B cell (primary cell): ENCODE measurements around the gene CIT. TPM values are rescaled to one million over a fixed set of nuclear protein-coding genes. Genes with fewer than 3 reads are reported as not detected.

ENCODE experiments used
- ATAC-seq: fragments of 200-7000 bp; cut with Tn5 transposase; one replicate; pipeline ENCODE4 v1.10.0; 2021; ENCODE audit warnings: low read depth, mild to moderate bottlenecking, moderate number of reproducible peaks, moderate library complexity
- CTCF ChIA-PET: fragments of 350-600 bp; sonication (Branson Sonifier 250); formaldehyde crosslinking; loops from one replicate; lab custom pipeline; 2021; ENCODE audit warnings: antibody characterized with exemption, inconsistent platforms; lab: Charles Lee
- POLR2A ChIA-PET: fragments of 350-600 bp; sonication (Branson Sonifier 250); formaldehyde crosslinking; loops from one replicate; lab custom pipeline; 2021; ENCODE audit warnings: antibody characterized with exemption; lab: Charles Lee
- DNase-seq: peaks from one replicate; pipeline ENCODE4 v3.0.0; 2013
- H2AFZ ChIP-seq: 2 replicates; pipeline ENCODE4 v1.6.1; 2012; ENCODE audit warnings: mild to moderate bottlenecking, low read depth, low read length; ENCODE audit not compliant: insufficient read depth, poor library complexity, severe bottlenecking
- H3K27ac ChIP-seq, 2 donors: 1 replicate in 1 of 2; 2 replicates in 1 of 2; pipeline ENCODE4 v1.5.1; 2012 to 2013; ENCODE audit warnings: low read length in 2 of 2, mild to moderate bottlenecking in 2 of 2, moderate library complexity in 1 of 2
- H3K27me3 ChIP-seq, 4 experiments: fragments of 200-600 bp in 1 of 4; sonication (generic) in 1 of 4; replicated peaks in 1 of 4; 1 replicate in 2 of 4; 2 replicates in 2 of 4; pipeline versions ENCODE4 v1.6.1 to v1.7.0; 2013 to 2016; ENCODE audit warnings: low read length in 3 of 4, mild to moderate bottlenecking in 2 of 4, mixed read lengths in 1 of 4, moderate library complexity in 1 of 4; ENCODE audit not compliant: insufficient read depth in 4 of 4, control insufficient read depth in 3 of 4; ENCODE audit errors: control extremely low read depth in 1 of 4
- H3K36me3 ChIP-seq, 2 experiments: replicated peaks in 1 of 2; 1 replicate in 1 of 2; 2 replicates in 1 of 2; pipeline versions ENCODE4 v1.6.1 to v1.7.1; 2013; ENCODE audit warnings: low read length in 1 of 2; ENCODE audit not compliant: insufficient read depth in 2 of 2, control insufficient read depth in 1 of 2; ENCODE audit errors: control extremely low read depth in 1 of 2, extremely low read depth in 1 of 2
- H3K4me1 ChIP-seq, 2 donors: fragments of 200-600 bp in 1 of 2; sonication (generic) in 1 of 2; 1 replicate in 1 of 2; 2 replicates in 1 of 2; pipeline versions ENCODE4 v1.5.1 to v1.6.1; 2013 to 2017; ENCODE audit warnings: low read length in 2 of 2; ENCODE audit not compliant: control insufficient read depth in 2 of 2, insufficient read depth in 2 of 2
- H3K4me2 ChIP-seq: replicated peaks from 2 replicates; pipeline ENCODE3; 2012; ENCODE audit warnings: mild to moderate bottlenecking, low read depth, low read length; ENCODE audit not compliant: poor library complexity, severe bottlenecking
- H3K4me3 ChIP-seq, 5 experiments: fragments of 200-600 bp in 1 of 5; sonication (generic) in 1 of 5; 1 replicate in 3 of 5; 2 replicates in 2 of 5; pipeline versions ENCODE4 v1.5.1 to v1.7.0; 2011 to 2016; ENCODE audit warnings: low read length in 4 of 5, mild to moderate bottlenecking in 4 of 5, low read depth in 2 of 5, control low read depth in 1 of 5, moderate library complexity in 1 of 5; ENCODE audit not compliant: insufficient read depth in 1 of 5; ENCODE audit errors: control extremely low read depth in 1 of 5, extremely low read depth in 1 of 5
- H3K79me2 ChIP-seq: fragments of 200-600 bp; sonication (generic); one replicate; pipeline ENCODE4 v1.6.0; 2016; ENCODE audit warnings: low read length; ENCODE audit not compliant: control insufficient read depth, insufficient read depth
- H3K9ac ChIP-seq: fragments of 200-600 bp; sonication (generic); 2 replicates; pipeline ENCODE4 v1.6.1; 2017; ENCODE audit warnings: mild to moderate bottlenecking, low read length, moderate library complexity
- H3K9me3 ChIP-seq, 3 donors: one replicate each; pipeline versions ENCODE4 v1.6.1 to v1.7.1; 2013; ENCODE audit warnings: low read length in 2 of 3; ENCODE audit not compliant: control insufficient read depth in 2 of 3, insufficient read depth in 1 of 3; ENCODE audit errors: control extremely low read depth in 1 of 3
- H4K20me1 ChIP-seq: 2 replicates; pipeline ENCODE4 v1.6.0; 2012; ENCODE audit warnings: mild to moderate bottlenecking, low read length; ENCODE audit not compliant: insufficient read depth, control insufficient read depth, poor library complexity, severe bottlenecking
- H3K27ac Mint-ChIP-seq: one replicate; pipeline ENCODE4 v1.8.0; 2021; ENCODE audit warnings: mixed read lengths
- H3K27me3 Mint-ChIP-seq: one replicate; pipeline ENCODE4 v1.8.0; 2021; ENCODE audit warnings: mixed read lengths
- H3K4me1 Mint-ChIP-seq: one replicate; pipeline ENCODE4 v1.8.0; 2021; ENCODE audit warnings: mixed read lengths
- H3K4me3 Mint-ChIP-seq: one replicate; pipeline ENCODE4 v1.8.0; 2021; ENCODE audit warnings: mixed read lengths
- H3K9me3 Mint-ChIP-seq: one replicate; pipeline ENCODE4 v1.8.0; 2022; ENCODE audit warnings: mixed read lengths; ENCODE audit not compliant: insufficient read depth
- EZH2 ChIP-seq: IDR thresholded peaks from 2 replicates; pipeline ENCODE4 v1.6.1; 2012; ENCODE audit warnings: borderline replicate concordance, low read depth, mild to moderate bottlenecking, moderate library complexity, low read length; ENCODE audit not compliant: insufficient read depth, poor library complexity, severe bottlenecking
- WGBS: methylation state at CpG from one replicate; pipeline ENCODE4 v1.1.5; 2013; ENCODE audit warnings: missing lambda C conversion rate; ENCODE audit not compliant: insufficient coverage; 5-methylcytosine and 5-hydroxymethylcytosine counted together
- intact Hi-C: fragments of 100-400 bp; cut with micrococcal nuclease; formaldehyde crosslinking; loops from one replicate; pipeline ENCODE4 v1.10.0; 2022
- polyA plus RNA-seq: library from polyadenylated mRNA; depleted of rRNA; stranded (reverse); fragments of >200 nt; gene quantifications from 2 replicates; pipeline ENCODE4 v1.2.3, GENCODE V29; 2012
- total RNA-seq, 2 donors: library from RNA; stranded (reverse); fragments of 120-200 nt in 1 of 2; gene quantifications; 1 replicate in 1 of 2; 2 replicates in 1 of 2; pipeline versions ENCODE4 v1.2.3 to v1.2.4, GENCODE V29; 2013 to 2022
- TF ChIP-seq, protein P1 (sequence below): fragments of 200-600 bp; IDR thresholded peaks from one replicate; pipeline ENCODE4 v1.8.0; 2022; ENCODE audit warnings: antibody characterized with exemption, mild to moderate bottlenecking

CIT gene
- total and polyA plus RNA-seq, 2 donors (not counting 1 experiment from before 2014, with no cell fraction given) = 1.4 to 6.1 TPM

DNA sequence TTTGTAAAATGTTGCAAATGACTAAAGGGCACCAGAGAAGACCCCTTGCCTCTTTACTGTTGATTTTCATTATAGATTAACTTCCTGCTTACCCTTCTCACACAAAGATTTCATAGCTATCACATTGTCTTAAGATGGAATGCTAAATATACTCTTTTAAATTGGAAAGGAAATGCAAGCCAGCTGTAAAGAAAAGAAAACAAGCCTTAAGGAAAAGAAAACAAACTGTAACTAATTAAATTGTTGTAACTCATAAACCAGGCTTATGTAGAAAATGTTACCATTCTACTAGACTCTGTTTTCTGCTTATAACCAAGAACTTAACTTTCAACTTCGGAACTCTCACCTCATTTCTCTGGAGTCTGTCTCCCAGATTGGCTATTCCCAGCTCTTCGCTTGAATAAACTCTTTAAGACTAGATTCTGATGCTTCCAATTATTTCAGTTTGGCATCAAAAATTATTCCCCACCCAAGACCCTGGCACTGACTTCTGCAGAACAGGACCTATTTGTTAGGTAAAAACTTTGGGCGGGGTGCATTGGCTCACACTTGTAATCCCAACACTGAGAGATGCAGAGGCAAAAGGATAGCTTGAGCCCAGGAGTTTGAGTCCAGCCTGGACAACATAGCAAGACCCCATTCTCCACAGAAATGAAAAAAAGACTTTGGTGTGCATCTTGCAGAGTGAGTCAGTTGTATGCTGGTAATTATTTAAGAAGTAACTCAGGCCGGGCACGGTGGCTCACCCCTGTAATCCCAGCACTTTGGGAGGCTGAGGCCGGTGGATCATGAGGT is 36.6 kb upstream of the CIT start:
- POLR2A ChIA-PET = no interaction called here
- Histone ChIP-seq H3K4me2 (no peak overlapping the region), H2AFZ (no peak overlapping the region), H3K4me1 (no peaks in the 10 kb centered on the region), H3K9me3 (no peaks in the 10 kb centered on the region), H3K4me3 (no peak overlapping the region), H3K36me3 (no peaks in the 10 kb centered on the region), H3K9ac (no peak overlapping the region), H3K27ac (no peak overlapping the region), H3K79me2 (no peaks in the 10 kb centered on the region), H4K20me1 (no peaks in the 10 kb centered on the region), H3K27me3 (peaks cover 0 to 5% (median 0%) of the 10 kb centered on the region in 4 experiments)
- Mint-ChIP-seq H3K4me3 (no peak overlapping the region), H3K9me3 (no peaks in the 10 kb centered on the region), H3K4me1 (no peaks in the 10 kb centered on the region), H3K27ac (no peak overlapping the region), H3K27me3 (peaks cover 16% of the 10 kb centered on the region)
- intact Hi-C loops = no loop called here
- DNase-seq (no peak), ATAC-seq (no peak)
- CTCF ChIA-PET = no interaction called here
- TF ChIP-seq, protein P1, sequence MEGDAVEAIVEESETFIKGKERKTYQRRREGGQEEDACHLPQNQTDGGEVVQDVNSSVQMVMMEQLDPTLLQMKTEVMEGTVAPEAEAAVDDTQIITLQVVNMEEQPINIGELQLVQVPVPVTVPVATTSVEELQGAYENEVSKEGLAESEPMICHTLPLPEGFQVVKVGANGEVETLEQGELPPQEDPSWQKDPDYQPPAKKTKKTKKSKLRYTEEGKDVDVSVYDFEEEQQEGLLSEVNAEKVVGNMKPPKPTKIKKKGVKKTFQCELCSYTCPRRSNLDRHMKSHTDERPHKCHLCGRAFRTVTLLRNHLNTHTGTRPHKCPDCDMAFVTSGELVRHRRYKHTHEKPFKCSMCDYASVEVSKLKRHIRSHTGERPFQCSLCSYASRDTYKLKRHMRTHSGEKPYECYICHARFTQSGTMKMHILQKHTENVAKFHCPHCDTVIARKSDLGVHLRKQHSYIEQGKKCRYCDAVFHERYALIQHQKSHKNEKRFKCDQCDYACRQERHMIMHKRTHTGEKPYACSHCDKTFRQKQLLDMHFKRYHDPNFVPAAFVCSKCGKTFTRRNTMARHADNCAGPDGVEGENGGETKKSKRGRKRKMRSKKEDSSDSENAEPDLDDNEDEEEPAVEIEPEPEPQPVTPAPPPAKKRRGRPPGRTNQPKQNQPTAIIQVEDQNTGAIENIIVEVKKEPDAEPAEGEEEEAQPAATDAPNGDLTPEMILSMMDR = no peak
- TF ChIP-seq EZH2 = no peak
- 93% methylated on average over 3 of the region's 6 CpGs for WGBS

DNA sequence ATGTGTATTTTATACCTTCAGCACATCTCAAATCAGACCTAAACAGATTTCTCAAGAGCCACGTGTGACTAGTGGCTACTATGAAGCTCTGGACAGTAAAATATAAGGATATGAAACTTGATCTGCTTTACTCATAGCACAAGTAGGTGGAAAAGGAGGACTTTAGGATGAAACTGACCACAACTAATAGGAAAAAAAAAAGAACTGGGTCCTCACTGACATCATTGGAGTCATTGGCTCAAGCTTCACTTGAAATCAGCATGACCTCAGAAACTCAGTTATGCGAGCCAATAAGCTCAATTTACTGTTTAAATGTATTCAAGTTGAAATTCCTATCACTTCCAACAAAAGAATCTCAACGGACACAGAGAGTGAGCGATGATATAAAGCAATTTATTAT is 34.1 kb upstream of the CIT start:
- peaks cover 0 to 3% (median 0%) of the 10 kb centered on the region in 4 experiments for H3K27me3 ChIP-seq
- H3K9ac ChIP-seq = no peak overlapping the region
- Mint-ChIP-seq H3K27me3 (peaks cover 6% of the 10 kb centered on the region), H3K27ac (no peak overlapping the region), H3K4me1 (no peaks in the 10 kb centered on the region), H3K9me3 (no peaks in the 10 kb centered on the region), H3K4me3 (no peak overlapping the region)
- H3K9me3 ChIP-seq = no peaks in the 10 kb centered on the region
- no peaks in the 10 kb centered on the region for H3K79me2 ChIP-seq
- no peaks in the 10 kb centered on the region for H3K36me3 ChIP-seq
- no peak overlapping the region for H3K4me2 ChIP-seq
- DNase-seq = no peak
- H3K4me3 ChIP-seq = no peak overlapping the region
- no peak for ATAC-seq
- TF ChIP-seq EZH2 = no peak
- TF ChIP-seq, protein P1 = no peak
- H4K20me1 ChIP-seq = no peaks in the 10 kb centered on the region
- ChIA-PET POLR2A (no interaction called here), CTCF (interaction anchor here (0.8 kb wide), 1 partner anchor 9 kb away, joined by 3 read pairs; no protein-coding TSS in a partner anchor)
- no peaks in the 10 kb centered on the region for H3K4me1 ChIP-seq
- intact Hi-C loops = no loop called here
- no peak overlapping the region for H2AFZ ChIP-seq
- no CpG with 5 or more reads among the region's 4 CpGs for WGBS
- no peak overlapping the region for H3K27ac ChIP-seq
